Left ventricle myocardium inferior (tissue), 1 donor: ENCODE data around the gene PGP. TPM values are rescaled to one million over a fixed set of nuclear protein-coding genes. Genes with fewer than 3 reads are reported as not detected.

Source experiments
- DNase-seq: peaks from one replicate; pipeline ENCODE4 v3.0.0-alpha.2; 2020
- H3K27ac ChIP-seq: fragments of 200-600 bp; replicated peaks from 2 replicates; pipeline ENCODE4 v1.8.0; 2021
- H3K27me3 ChIP-seq: fragments of 200-600 bp; 2 replicates; pipeline ENCODE4 v1.8.0; 2021; ENCODE audit warnings: low read depth
- H3K36me3 ChIP-seq: fragments of 200-600 bp; 2 replicates; pipeline ENCODE4 v1.8.0; 2021
- H3K4me1 ChIP-seq: fragments of 200-600 bp; 2 replicates; pipeline ENCODE4 v1.8.0; 2021
- H3K4me3 ChIP-seq: fragments of 200-600 bp; 2 replicates; pipeline ENCODE4 v1.8.0; 2021; ENCODE audit warnings: mild to moderate bottlenecking, moderate library complexity
- H3K9me3 ChIP-seq: fragments of 200-600 bp; replicated peaks from 2 replicates; pipeline ENCODE4 v1.8.0; 2021
- intact Hi-C: fragments of 100-400 bp; cut with micrococcal nuclease; formaldehyde crosslinking; loops from one replicate; pipeline ENCODE4 v1.11.0; 2022
- total RNA-seq: library from RNA; stranded (reverse); fragmentation: NEBNext Ultra II Directional; extraction: Animal tissue kit (Norgen Biotek cat#: 25700); gene quantifications from one replicate; pipeline ENCODE4 v1.2.1, GENCODE V29; 2021
- TF ChIP-seq, protein P1 (sequence below): fragments of 200-600 bp; IDR thresholded peaks from 2 replicates; pipeline ENCODE4 v1.8.0; 2021; ENCODE audit warnings: antibody characterized with exemption, mild to moderate bottlenecking, borderline replicate concordance
- donor health status: DM: no; HTN: yes; CAD: no; lungs with severe emphysema.

PGP gene
- total RNA-seq, 1 donor from 2014 or later: 34.1 TPM

DNA sequence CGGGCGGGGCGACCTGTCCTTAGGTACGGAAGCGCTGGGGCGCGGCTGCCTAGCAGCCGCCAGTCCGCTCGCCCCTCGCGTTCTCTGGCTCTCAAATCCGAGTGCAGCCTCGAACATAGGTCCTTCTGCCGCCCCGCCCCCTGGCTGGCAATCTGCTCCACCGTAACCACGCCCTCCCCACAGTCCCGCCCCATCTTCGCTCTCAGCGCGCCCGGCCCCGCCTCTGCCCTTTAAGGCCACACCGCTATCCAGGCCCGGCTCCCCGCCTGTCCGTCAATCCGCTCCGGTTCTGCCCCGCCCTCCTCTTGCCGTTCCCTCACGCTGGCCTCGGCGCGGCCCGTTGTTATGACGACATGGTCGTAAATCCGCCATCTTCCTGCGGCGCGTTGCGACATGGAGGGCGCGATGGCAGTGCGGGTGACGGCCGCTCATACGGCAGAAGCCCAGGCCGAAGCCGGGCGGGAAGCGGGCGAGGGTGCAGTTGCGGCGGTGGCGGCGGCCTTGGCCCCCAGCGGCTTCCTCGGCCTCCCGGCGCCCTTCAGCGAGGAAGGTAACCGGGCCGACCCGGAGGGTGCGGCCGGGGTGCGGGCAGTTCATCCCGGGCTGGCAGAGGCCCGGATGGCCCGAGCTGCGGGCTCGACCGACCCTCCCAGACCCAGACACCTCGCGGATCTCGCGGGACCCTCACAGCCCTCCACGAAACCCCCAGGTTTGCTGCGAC lies 8.7 kb upstream of the PGP start, which contains the start of gene E4F1:
Gene E4F1, plus strand, starts transcription at position 371 of the 721 bp plus-strand sequence. Its CDS starts 23 bp downstream, at position 394.
- Histone ChIP-seq H3K4me3 (peak within 1 kb of the TSS; percentile 93), H3K9me3 (no peaks in the 10 kb centered on the region), H3K36me3 (peaks cover 15% of the 10 kb centered on the region), H3K27me3 (no peaks in the 10 kb centered on the region), H3K27ac (peak within 1 kb of the TSS; percentile 87), H3K4me1 (peaks cover 42% of the 10 kb centered on the region)
- intact Hi-C loops: no loop called here
- peak; percentile 100 for DNase-seq
- TF ChIP-seq, protein P1, sequence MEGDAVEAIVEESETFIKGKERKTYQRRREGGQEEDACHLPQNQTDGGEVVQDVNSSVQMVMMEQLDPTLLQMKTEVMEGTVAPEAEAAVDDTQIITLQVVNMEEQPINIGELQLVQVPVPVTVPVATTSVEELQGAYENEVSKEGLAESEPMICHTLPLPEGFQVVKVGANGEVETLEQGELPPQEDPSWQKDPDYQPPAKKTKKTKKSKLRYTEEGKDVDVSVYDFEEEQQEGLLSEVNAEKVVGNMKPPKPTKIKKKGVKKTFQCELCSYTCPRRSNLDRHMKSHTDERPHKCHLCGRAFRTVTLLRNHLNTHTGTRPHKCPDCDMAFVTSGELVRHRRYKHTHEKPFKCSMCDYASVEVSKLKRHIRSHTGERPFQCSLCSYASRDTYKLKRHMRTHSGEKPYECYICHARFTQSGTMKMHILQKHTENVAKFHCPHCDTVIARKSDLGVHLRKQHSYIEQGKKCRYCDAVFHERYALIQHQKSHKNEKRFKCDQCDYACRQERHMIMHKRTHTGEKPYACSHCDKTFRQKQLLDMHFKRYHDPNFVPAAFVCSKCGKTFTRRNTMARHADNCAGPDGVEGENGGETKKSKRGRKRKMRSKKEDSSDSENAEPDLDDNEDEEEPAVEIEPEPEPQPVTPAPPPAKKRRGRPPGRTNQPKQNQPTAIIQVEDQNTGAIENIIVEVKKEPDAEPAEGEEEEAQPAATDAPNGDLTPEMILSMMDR: peak; percentile 42

DNA sequence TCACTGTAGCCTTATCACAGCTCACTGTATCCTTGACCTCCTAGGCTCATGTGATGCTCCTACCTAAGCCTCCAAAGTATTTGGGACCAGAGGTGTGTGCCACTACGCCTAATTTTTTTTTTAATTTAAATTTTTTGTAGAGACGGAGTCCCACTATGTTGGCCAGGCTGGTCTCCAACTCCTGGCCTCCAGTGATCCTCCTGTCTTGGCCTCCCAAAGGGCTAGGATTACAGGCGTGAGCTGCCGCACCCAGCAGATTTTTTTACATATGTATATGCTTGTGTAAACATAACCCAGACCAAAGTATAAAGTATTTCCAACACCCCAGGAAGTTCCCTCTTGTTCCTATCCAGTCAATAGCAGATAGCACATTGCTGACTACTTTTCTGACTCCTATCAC lies 1.7 kb upstream of the PGP start:
- Histone ChIP-seq H3K4me1 (peaks cover 40% of the 10 kb centered on the region), H3K27ac (no peak overlapping the region), H3K36me3 (no peaks in the 10 kb centered on the region), H3K9me3 (no peaks in the 10 kb centered on the region), H3K4me3 (no peak overlapping the region), H3K27me3 (no peaks in the 10 kb centered on the region)
- intact Hi-C loops: no loop called here
- TF ChIP-seq, protein P1: no peak
- DNase-seq: no peak

DNA sequence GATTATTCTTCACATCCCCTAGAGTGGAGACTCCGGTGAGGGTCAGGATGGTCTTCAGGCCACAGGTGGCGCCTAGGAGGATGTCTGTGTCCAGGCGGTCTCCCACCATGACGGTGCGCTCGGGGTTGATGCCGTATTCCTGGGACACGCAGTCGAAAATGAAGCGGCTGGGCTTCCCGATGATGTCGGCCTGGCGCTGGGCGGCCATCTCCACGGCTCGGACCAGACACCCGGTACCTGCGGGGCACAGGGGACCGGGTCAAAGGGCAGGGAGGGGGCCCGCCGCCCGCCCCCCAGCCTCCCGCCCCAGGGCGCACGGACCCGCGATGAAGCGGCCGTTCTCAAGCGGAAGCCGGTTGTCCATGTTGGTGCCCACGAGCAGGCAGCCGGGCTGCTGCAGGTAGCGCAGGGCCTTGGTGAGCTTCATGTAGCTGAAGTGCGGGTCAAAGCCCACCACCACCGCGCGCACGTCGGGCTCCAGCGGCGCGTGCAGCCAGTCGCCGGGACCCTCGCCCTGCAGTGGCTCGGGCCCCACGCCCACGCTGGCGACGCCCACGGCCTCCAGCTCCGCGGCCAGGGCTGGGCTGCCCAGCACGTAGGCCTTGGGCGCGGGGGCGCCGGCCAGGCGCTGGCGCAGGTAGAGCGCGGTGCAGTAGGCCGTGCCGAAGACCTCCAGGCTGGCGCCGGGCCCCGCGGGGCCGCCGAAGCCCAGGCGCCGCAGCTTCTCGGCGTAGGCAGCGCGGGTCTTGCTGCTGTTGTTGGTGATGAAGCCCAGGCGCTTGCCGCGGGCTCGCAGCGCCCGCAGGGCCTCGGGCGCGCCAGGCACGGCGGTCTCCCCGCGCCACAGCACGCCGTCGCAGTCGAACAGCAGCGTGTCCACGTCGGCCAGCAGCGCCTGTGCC lies 572 bp downstream of the PGP start:
- peaks cover 7% of the 10 kb centered on the region for H3K36me3 ChIP-seq
- H3K4me1 ChIP-seq: peaks cover 52% of the 10 kb centered on the region
- peak overlapping the region; percentile 95 for H3K4me3 ChIP-seq
- H3K27ac ChIP-seq: peak overlapping the region; percentile 93
- no peaks in the 10 kb centered on the region for H3K9me3 ChIP-seq
- no peak for DNase-seq
- TF ChIP-seq, protein P1: no peak
- no peaks in the 10 kb centered on the region for H3K27me3 ChIP-seq
- intact Hi-C loops: no loop called here

DNA sequence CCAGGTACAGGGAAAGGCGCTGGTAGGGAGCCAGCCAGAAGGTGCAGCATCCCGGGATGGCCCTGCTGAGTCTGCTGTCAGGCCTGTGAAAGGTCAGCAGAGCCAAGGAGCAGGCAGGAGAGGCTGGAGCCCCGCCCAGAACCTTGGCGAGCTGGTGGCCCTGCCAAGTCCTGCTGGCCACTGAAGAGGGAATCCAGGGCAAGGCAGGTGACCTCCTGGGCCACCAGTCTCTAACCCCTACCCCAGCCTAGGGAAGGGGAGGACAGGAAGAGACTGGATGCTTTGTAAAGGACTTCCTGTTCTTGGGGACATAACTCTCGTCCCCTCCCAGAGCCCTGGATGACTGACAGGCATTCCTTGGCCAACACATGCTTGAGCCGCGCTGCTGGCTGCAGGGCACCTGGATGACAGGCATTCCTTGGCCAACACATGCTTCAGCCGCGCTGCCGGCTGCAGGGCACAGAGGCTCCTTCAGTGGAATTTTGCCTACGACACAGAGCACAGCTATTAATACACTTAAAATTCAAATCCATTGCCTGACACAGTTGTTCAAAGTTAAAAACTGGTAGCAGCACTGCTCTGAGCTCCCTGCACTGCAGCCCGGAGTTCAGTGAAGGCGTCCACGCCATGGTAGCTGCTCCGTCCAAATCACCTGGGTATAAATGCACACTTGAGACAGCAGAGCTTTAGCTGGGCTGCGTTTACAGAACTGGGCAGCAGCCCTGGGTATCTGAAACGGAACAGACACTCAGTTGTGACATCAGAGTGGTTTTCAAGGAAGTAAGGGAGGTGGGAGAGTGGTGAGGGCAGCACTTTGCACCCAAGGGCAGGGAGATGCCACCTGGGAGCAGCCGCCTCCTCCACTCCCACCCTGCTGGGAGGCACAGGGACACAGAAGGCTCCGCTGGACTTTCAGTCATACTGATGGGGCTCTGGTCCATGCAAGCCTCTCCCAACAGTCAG lies 2.0 kb downstream of the PGP start:
- Histone ChIP-seq H3K9me3 (no peaks in the 10 kb centered on the region), H3K27me3 (no peaks in the 10 kb centered on the region), H3K4me1 (peaks cover 52% of the 10 kb centered on the region), H3K4me3 (peak overlapping the region; percentile 95), H3K27ac (peak overlapping the region; percentile 93), H3K36me3 (peaks cover 21% of the 10 kb centered on the region)
- DNase-seq: peak; percentile 63
- TF ChIP-seq, protein P1: no peak
- intact Hi-C loops: no loop called here

DNA sequence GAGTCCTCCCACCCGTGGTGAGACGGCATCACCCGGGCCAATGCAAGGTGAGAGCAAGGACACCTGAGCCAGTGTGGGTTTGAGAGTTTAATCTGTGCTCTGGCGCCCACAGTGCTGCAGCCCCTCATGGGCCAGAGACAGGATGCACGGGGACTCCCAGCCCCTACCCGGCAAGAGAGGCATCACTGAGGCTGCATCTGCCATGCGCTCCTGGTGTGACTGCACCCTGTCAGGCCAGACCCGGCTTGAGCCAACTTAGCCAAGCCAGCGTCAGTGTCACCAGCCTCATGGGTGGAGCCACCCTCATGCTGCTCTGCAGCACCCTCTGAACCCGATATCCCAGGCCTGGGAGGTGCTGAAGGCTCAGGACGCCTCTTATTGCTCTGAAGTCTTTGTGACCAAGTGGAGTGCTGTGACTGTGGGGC lies 2.7 kb downstream of the PGP start:
- intact Hi-C loops: no loop called here

More for the DNA sequence above, 2.7 kb downstream of the PGP start:
- Histone ChIP-seq H3K4me1 (peaks cover 55% of the 10 kb centered on the region), H3K9me3 (no peaks in the 10 kb centered on the region), H3K4me3 (peak overlapping the region; percentile 95), H3K27me3 (no peaks in the 10 kb centered on the region), H3K27ac (peak overlapping the region; percentile 93), H3K36me3 (peaks cover 28% of the 10 kb centered on the region)
- TF ChIP-seq, protein P1: no peak
- no peak for DNase-seq
